Neural progenitor cell (in vitro differentiated cells): ENCODE measurements around the gene SLC12A6. TPM values are rescaled to one million over a fixed set of nuclear protein-coding genes. Genes with fewer than 3 reads are reported as not detected.

Experiments
- DNase-seq: peaks from one replicate; pipeline ENCODE4 v3.0.0-alpha.2; 2016; ENCODE audit warnings: low spot score
- H2AFZ ChIP-seq: fragments of 200-600 bp; sonication (generic); replicated peaks from 2 replicates; pipeline ENCODE4 v1.6.1; 2016; ENCODE audit warnings: antibody characterized with exemption
- H3F3A ChIP-seq: fragments of 200-600 bp; sonication (generic); 2 replicates; pipeline ENCODE4 v1.6.1; 2016; ENCODE audit warnings: antibody characterized with exemption, low read depth
- H3K27ac ChIP-seq: fragments of 200-600 bp; sonication (generic); 2 replicates; pipeline ENCODE4 v1.5.1; 2016; ENCODE audit warnings: mild to moderate bottlenecking
- H3K27me3 ChIP-seq: fragments of 200-600 bp; sonication (generic); 2 replicates; pipeline ENCODE4 v1.6.1; 2016; ENCODE audit warnings: mild to moderate bottlenecking, moderate library complexity
- H3K36me3 ChIP-seq: fragments of 200-600 bp; sonication (generic); 2 replicates; pipeline ENCODE4 v1.5.1; 2016
- H3K4me1 ChIP-seq: fragments of 200-600 bp; sonication (generic); 2 replicates; pipeline ENCODE4 v1.6.1; 2016; ENCODE audit warnings: mixed run types
- H3K4me2 ChIP-seq: fragments of 200-600 bp; sonication (generic); 2 replicates; pipeline ENCODE4 v1.6.1; 2016
- H3K4me3 ChIP-seq: fragments of 200-600 bp; sonication (generic); 2 replicates; pipeline ENCODE4 v1.5.1; 2016
- H3K79me2 ChIP-seq: fragments of 200-600 bp; sonication (generic); 2 replicates; pipeline ENCODE4 v1.6.1; 2016; ENCODE audit warnings: low read depth
- H3K9ac ChIP-seq: fragments of 200-600 bp; sonication (generic); 2 replicates; pipeline ENCODE4 v1.6.1; 2016
- H3K9me3 ChIP-seq: fragments of 200-600 bp; sonication (generic); 2 replicates; pipeline ENCODE4 v1.5.1; 2016; ENCODE audit warnings: low read depth
- H4K20me1 ChIP-seq: fragments of 200-600 bp; sonication (generic); 2 replicates; pipeline ENCODE4 v1.6.1; 2016; ENCODE audit warnings: low read depth
- H3K27ac Mint-ChIP-seq: 3 replicates; pipeline ENCODE4 v1.8.0; 2021; ENCODE audit warnings: mixed read lengths
- H3K27me3 Mint-ChIP-seq: 2 replicates; pipeline ENCODE4 v1.8.0; 2022; ENCODE audit warnings: low read depth, mild to moderate bottlenecking, inconsistent platforms, moderate library complexity, mixed read lengths; ENCODE audit not compliant: insufficient read depth
- H3K36me3 Mint-ChIP-seq: 3 replicates; pipeline ENCODE4 v1.8.0; 2021; ENCODE audit warnings: mixed read lengths
- H3K4me1 Mint-ChIP-seq: 3 replicates; pipeline ENCODE4 v1.8.0; 2021; ENCODE audit warnings: mixed read lengths
- H3K4me3 Mint-ChIP-seq: 3 replicates; pipeline ENCODE4 v1.8.0; 2021; ENCODE audit warnings: mild to moderate bottlenecking, moderate library complexity, mixed read lengths
- H3K9me3 Mint-ChIP-seq: 3 replicates; pipeline ENCODE4 v1.8.0; 2020; ENCODE audit warnings: mixed read lengths
- CTCF ChIP-seq: fragments of 200-600 bp; sonication (generic); IDR thresholded peaks from 2 replicates; pipeline ENCODE4 v1.5.1; 2017; ENCODE audit warnings: antibody characterized with exemption, mild to moderate bottlenecking
- EZH2 ChIP-seq: fragments of 200-600 bp; sonication (generic); IDR thresholded peaks from 2 replicates; pipeline ENCODE4 v1.6.1; 2017; ENCODE audit warnings: antibody characterized with exemption, mild to moderate bottlenecking, moderate library complexity
- EZH2phosphoT487 ChIP-seq: fragments of 200-600 bp; sonication (generic); IDR thresholded peaks from 2 replicates; pipeline ENCODE4 v1.6.1; 2017; ENCODE audit warnings: antibody characterized with exemption
- total RNA-seq: library from RNA; depleted of rRNA; stranded (reverse); fragments of >200 nt; gene quantifications from 2 replicates; pipeline ENCODE4 v1.2.3, GENCODE V29; 2015; ENCODE audit warnings: low replicate concordance

Gene SLC12A6
- total RNA-seq, 1 donor from 2014 or later, result 17.7 TPM

- DNase-seq, result no peak
- H3K79me2 ChIP-seq, result no peaks in the 10 kb centered on the region
- Mint-ChIP-seq H3K9me3 (no peaks in the 10 kb centered on the region), H3K27me3 (peaks cover 2% of the 10 kb centered on the region), H3K4me3 (no peak overlapping the region), H3K27ac (no peak overlapping the region), H3K36me3 (peaks cover 4% of the 10 kb centered on the region), H3K4me1 (no peaks in the 10 kb centered on the region)
- no peaks in the 10 kb centered on the region for H4K20me1 ChIP-seq
- no peak overlapping the region for H3K9ac ChIP-seq
- H3K9me3 ChIP-seq, result no peaks in the 10 kb centered on the region
- no peak overlapping the region for H3K4me2 ChIP-seq
- no peak overlapping the region for H3K4me3 ChIP-seq
- no peak overlapping the region for H3K27ac ChIP-seq
- no peaks in the 10 kb centered on the region for H3K27me3 ChIP-seq
- H3K4me1 ChIP-seq, result no peaks in the 10 kb centered on the region
- H2AFZ ChIP-seq, result no peak overlapping the region
- TF ChIP-seq EZH2phosphoT487 (no peak), CTCF (no peak), EZH2 (no peak)
- no peaks in the 10 kb centered on the region for H3K36me3 ChIP-seq
- H3F3A ChIP-seq, result no peaks in the 10 kb centered on the region
Observed at GRCh38 chr15:34374816-34375215, 37.2 kb upstream of the SLC12A6 start.

- H3K9ac ChIP-seq, result no peak overlapping the region
- Mint-ChIP-seq H3K9me3 (no peaks in the 10 kb centered on the region), H3K4me1 (no peaks in the 10 kb centered on the region), H3K27me3 (peaks cover 2% of the 10 kb centered on the region), H3K36me3 (peaks cover 4% of the 10 kb centered on the region), H3K27ac (no peak overlapping the region), H3K4me3 (no peak overlapping the region)
- no peak overlapping the region for H3K27ac ChIP-seq
- no peaks in the 10 kb centered on the region for H3K27me3 ChIP-seq
- H3K79me2 ChIP-seq, result no peaks in the 10 kb centered on the region
- H3K4me1 ChIP-seq, result no peaks in the 10 kb centered on the region
- no peak overlapping the region for H3K4me3 ChIP-seq
- H4K20me1 ChIP-seq, result no peaks in the 10 kb centered on the region
- no peak overlapping the region for H3K4me2 ChIP-seq
- H3K36me3 ChIP-seq, result no peaks in the 10 kb centered on the region
- DNase-seq, result no peak
- H3F3A ChIP-seq, result no peaks in the 10 kb centered on the region
- H2AFZ ChIP-seq, result no peak overlapping the region
- no peaks in the 10 kb centered on the region for H3K9me3 ChIP-seq
- TF ChIP-seq EZH2phosphoT487 (no peak), CTCF (no peak), EZH2 (no peak)
Observed at GRCh38 chr15:34373951-34374350, 36.4 kb upstream of the SLC12A6 start.

DNA sequence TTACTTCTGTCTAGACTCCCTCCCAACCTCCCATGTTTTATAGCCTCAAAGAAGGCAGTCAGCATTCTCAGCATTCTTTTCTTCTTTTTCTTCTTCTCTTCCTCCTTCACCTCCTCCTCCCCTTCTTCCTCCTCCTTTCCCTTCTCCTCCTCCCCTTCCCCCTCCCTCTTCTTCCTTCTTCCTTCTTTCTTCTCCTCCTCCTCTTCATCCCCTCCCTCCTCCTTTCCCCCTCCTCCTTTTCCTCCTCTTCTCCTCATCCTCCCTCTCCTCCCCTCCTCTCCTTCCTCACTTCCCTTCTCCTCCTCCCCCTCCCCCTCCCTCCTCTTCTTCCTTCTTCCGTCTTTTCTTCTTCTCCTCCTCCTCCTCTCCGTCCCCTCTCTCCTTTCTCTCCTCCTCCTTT, 33.1 kb upstream of the SLC12A6 start:
- Mint-ChIP-seq H3K4me3 (no peak overlapping the region), H3K27me3 (peaks cover 5% of the 10 kb centered on the region), H3K4me1 (peaks cover 12% of the 10 kb centered on the region), H3K27ac (no peak overlapping the region), H3K36me3 (peaks cover 4% of the 10 kb centered on the region), H3K9me3 (no peaks in the 10 kb centered on the region)
- Histone ChIP-seq H3K79me2 (peaks cover 13% of the 10 kb centered on the region), H3F3A (peaks cover 19% of the 10 kb centered on the region), H2AFZ (no peak overlapping the region), H3K36me3 (no peaks in the 10 kb centered on the region), H3K4me2 (no peak overlapping the region), H3K27ac (no peak overlapping the region), H3K4me3 (no peak overlapping the region), H3K27me3 (no peaks in the 10 kb centered on the region), H3K9ac (no peak overlapping the region), H4K20me1 (peaks cover 6% of the 10 kb centered on the region), H3K9me3 (no peaks in the 10 kb centered on the region), H3K4me1 (peaks cover 11% of the 10 kb centered on the region)
- no peak for DNase-seq
- TF ChIP-seq CTCF, result no peak
- no peak for TF ChIP-seq EZH2
- TF ChIP-seq EZH2phosphoT487, result no peak

DNA sequence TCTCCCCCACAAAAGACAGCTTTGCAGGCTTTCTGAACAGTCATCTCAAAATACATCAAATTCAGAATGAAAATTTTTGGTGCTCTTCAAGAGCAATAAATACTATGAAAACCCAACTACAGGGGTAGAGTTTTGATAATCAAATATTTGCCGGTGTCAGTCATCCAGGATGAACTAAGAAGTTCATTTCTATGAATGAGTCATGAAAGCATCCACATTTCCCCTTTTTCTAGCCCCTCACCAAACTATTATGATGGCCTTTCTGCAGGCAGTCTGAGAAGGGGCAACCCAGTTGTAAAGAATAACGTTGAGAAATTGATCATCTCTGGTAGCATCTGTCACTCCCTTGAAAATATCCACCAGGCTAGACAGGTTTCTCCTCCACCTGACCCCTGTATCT, 32.5 kb upstream of the SLC12A6 start:
- Mint-ChIP-seq H3K4me1 (peaks cover 16% of the 10 kb centered on the region), H3K36me3 (peaks cover 4% of the 10 kb centered on the region)
- no peak for TF ChIP-seq EZH2phosphoT487
- TF ChIP-seq CTCF, result no peak
- TF ChIP-seq EZH2, result no peak

More for the DNA sequence above, 32.5 kb upstream of the SLC12A6 start:
- Histone ChIP-seq H3K27ac (no peak overlapping the region), H3K4me3 (no peak overlapping the region), H3K36me3 (no peaks in the 10 kb centered on the region), H3K4me2 (no peak overlapping the region), H3K27me3 (no peaks in the 10 kb centered on the region), H3K4me1 (peaks cover 15% of the 10 kb centered on the region), H4K20me1 (peaks cover 12% of the 10 kb centered on the region), H3K9me3 (no peaks in the 10 kb centered on the region), H3K79me2 (peaks cover 18% of the 10 kb centered on the region), H2AFZ (no peak overlapping the region), H3F3A (peaks cover 19% of the 10 kb centered on the region), H3K9ac (no peak overlapping the region)
- DNase-seq, result no peak
- H3K27me3 Mint-ChIP-seq, result peaks cover 5% of the 10 kb centered on the region
- H3K27ac Mint-ChIP-seq, result no peak overlapping the region
- no peaks in the 10 kb centered on the region for H3K9me3 Mint-ChIP-seq
- H3K4me3 Mint-ChIP-seq, result no peak overlapping the region
